Naive thymus-derived CD4-positive, alpha-beta T cell (primary cell): Measurements from ENCODE around the gene BICD2. TPM values are rescaled to one million over a fixed set of nuclear protein-coding genes. Genes with fewer than 3 reads are reported as not detected.
A peak's percentile ranks its signal among the peaks of the same experiment; 100 is the strongest.
"Not testable (repeated sequence)": the region's sequence is repeated elsewhere in the genome, so short reads cannot be mapped to it uniquely, and the experiment has no call there.

ENCODE experiments used
- ATAC-seq: fragments of 150-1000 bp; cut with Tn5 transposase; 2 replicates; pipeline ENCODE4 v1.10.0; 2021; ENCODE audit warnings: mild to moderate bottlenecking, moderate library complexity
- CTCF ChIA-PET: fragments of 350-600 bp; sonication (Branson Sonifier 250); formaldehyde crosslinking; loops from one replicate; lab custom pipeline; 2021; ENCODE audit warnings: antibody characterized with exemption; lab: Charles Lee
- POLR2A ChIA-PET: fragments of 350-600 bp; sonication (Branson Sonifier 250); formaldehyde crosslinking; loops from one replicate; lab custom pipeline; 2021; ENCODE audit warnings: antibody characterized with exemption, inconsistent platforms; lab: Charles Lee
- DNase-seq, 9 donors: peaks; one replicate each; pipeline versions ENCODE4 v3.0.0 to v3.0.0-alpha.2; 2020 to 2022; ENCODE audit warnings: mixed read lengths in 1 of 9
- H3K27ac ChIP-seq: one replicate; pipeline ENCODE4 v1.7.0; 2013; ENCODE audit warnings: mild to moderate bottlenecking, low read depth, low read length, moderate library complexity
- H3K27me3 ChIP-seq, 2 donors: one replicate each; pipeline ENCODE4 v1.7.0; 2013; ENCODE audit warnings: low read length in 2 of 2, mild to moderate bottlenecking in 2 of 2, moderate library complexity in 2 of 2; ENCODE audit not compliant: control insufficient read depth in 2 of 2, insufficient read depth in 2 of 2
- H3K36me3 ChIP-seq, 3 experiments: 1 replicate in 2 of 3; 2 replicates in 1 of 3; pipeline ENCODE4 v1.7.0; 2013; ENCODE audit warnings: low read length in 3 of 3, mild to moderate bottlenecking in 3 of 3, moderate library complexity in 1 of 3; ENCODE audit not compliant: insufficient read depth in 3 of 3, control insufficient read depth in 2 of 3
- H3K4me1 ChIP-seq, 2 donors: one replicate each; pipeline ENCODE4 v1.7.0; 2013; ENCODE audit warnings: low read length in 2 of 2, mild to moderate bottlenecking in 2 of 2, moderate library complexity in 1 of 2; ENCODE audit not compliant: control insufficient read depth in 2 of 2, insufficient read depth in 2 of 2
- H3K4me3 ChIP-seq: 2 replicates; pipeline ENCODE4 v1.7.0; 2013; ENCODE audit warnings: mild to moderate bottlenecking, low read length
- H3K9me3 ChIP-seq, 3 experiments: 1 replicate in 2 of 3; 2 replicates in 1 of 3; pipeline ENCODE4 v1.7.0; 2013; ENCODE audit warnings: low read length in 3 of 3; ENCODE audit not compliant: control insufficient read depth in 2 of 3
- H3K27ac Mint-ChIP-seq, 9 donors: one replicate each; pipeline ENCODE4 v1.8.0; 2020 to 2022; ENCODE audit warnings: mixed read lengths in 9 of 9, mild to moderate bottlenecking in 8 of 9, moderate library complexity in 5 of 9, inconsistent platforms in 2 of 9
- H3K27me3 Mint-ChIP-seq, 5 donors: one replicate each; pipeline ENCODE4 v1.8.0; 2021 to 2022; ENCODE audit warnings: mixed read lengths in 5 of 5, mild to moderate bottlenecking in 1 of 5
- H3K36me3 Mint-ChIP-seq, 5 donors: one replicate each; pipeline ENCODE4 v1.8.0; 2020 to 2022; ENCODE audit warnings: mixed read lengths in 5 of 5, mild to moderate bottlenecking in 3 of 5, inconsistent platforms in 1 of 5
- H3K4me1 Mint-ChIP-seq, 7 donors: one replicate each; pipeline ENCODE4 v1.8.0; 2020 to 2022; ENCODE audit warnings: mixed read lengths in 7 of 7, mild to moderate bottlenecking in 3 of 7, inconsistent platforms in 1 of 7
- H3K4me3 Mint-ChIP-seq, 10 donors: one replicate each; pipeline ENCODE4 v1.8.0; 2020 to 2022; ENCODE audit warnings: mild to moderate bottlenecking in 10 of 10, mixed read lengths in 10 of 10, moderate library complexity in 6 of 10, inconsistent platforms in 2 of 10
- H3K9me3 Mint-ChIP-seq, 11 donors: one replicate each; pipeline ENCODE4 v1.8.0; 2020 to 2022; ENCODE audit warnings: mixed read lengths in 11 of 11, mild to moderate bottlenecking in 4 of 11, inconsistent platforms in 1 of 11, moderate library complexity in 1 of 11
- intact Hi-C, 2 donors: fragments of 100-400 bp; cut with micrococcal nuclease; formaldehyde crosslinking; loops; one replicate each; pipeline ENCODE4 v1.15.1; 2023
- polyA plus RNA-seq, 2 donors: library from polyadenylated mRNA; unstranded; fragments of 300-500 nt; fragmentation: Illumina TruSeq; gene quantifications; one replicate each; pipeline ENCODE4 v1.2.3, GENCODE V29; 2021
- total RNA-seq, 6 experiments: library from RNA in 5 of 6; stranded (reverse) in 5 of 6; gene quantifications; 1 replicate in 5 of 6; 2 replicates in 1 of 6; pipeline ENCODE4 v1.2.3 and lab custom pipeline; 2021 to 2026

BICD2 gene
- total and polyA plus RNA-seq, 7 experiments from 2014 or later = 7.4 to 28.8 (median 27.4) TPM

GRCh38 chr9:92768816-92769215 lies 4.2 kb upstream of the BICD2 start:
- H3K27ac Mint-ChIP-seq = peak overlapping the region in 1 of 9 donors; percentile 35
- intact Hi-C loops = loop anchor here in 1 of 2 donors (5.0 to 10.0 kb wide), 4 partner anchors 193 to 1956 kb away; partner anchors contain the start of genes AOPEP, FAM120A and FAM120AOS
- H3K27me3 Mint-ChIP-seq, H3K27ac ChIP-seq, H3K27me3 ChIP-seq, POLR2A ChIA-PET, H3K9me3 ChIP-seq, DNase-seq, H3K36me3 ChIP-seq, H3K4me3 ChIP-seq, ATAC-seq, H3K4me3 Mint-ChIP-seq, H3K9me3 Mint-ChIP-seq, H3K36me3 Mint-ChIP-seq: not testable (repeated sequence)
- H3K4me1 ChIP-seq = peaks cover 9 to 27% of the 10 kb centered on the region in 2 donors
- CTCF ChIA-PET = interaction anchor here (1.5 to 3.0 kb wide), 2 partner anchors 22 to 53 kb away, joined by 3 to 12 read pairs; no protein-coding TSS in a partner anchor
- H3K4me1 Mint-ChIP-seq = peaks cover 13 to 37% (median 30%) of the 10 kb centered on the region in 7 donors

DNA sequence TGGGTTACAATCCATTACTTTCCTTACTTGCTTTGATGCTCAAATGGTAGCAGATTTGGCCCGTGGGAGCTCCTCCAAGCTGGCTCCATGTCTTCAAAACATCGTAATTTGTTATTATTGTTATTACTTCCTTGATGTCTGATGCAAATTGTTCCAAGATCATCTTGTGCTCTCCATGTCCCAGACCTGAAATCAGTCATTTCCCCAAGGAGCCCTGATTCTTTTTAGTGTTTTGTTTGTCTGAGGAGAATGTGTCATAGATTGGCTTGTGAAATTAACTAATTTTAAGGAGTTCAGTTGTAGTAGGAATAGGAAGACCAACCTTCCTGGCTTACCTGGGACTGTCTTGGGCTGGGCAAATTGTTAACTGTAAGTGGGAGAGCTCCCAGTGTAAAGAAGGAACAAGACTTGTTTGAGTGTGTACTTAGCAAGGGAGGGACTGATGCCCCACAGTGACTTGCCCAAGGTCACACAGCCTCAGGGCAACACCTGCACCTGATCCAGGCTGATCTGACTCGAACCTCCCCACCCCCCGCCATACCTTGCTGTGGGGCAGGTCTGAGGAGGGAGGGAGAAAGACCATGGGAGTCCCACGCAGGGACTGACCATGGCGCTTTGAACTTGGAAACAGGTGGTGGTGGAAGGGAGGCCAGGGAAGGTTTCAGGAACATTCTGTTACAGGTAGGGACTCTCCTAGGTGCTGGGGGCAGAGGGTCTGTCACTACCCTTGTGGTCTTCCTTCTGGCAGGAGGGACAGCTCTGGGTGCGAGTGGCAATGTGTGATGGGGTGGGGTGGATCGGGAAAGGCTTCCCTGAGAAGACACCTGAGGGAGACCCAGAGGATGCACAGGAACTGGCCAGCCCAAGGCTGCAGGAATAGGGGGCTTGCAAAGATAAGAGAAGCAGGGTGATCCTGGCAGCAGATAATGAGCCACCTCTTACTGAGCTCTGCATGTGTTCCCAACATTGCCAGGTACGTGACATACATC lies 2.7 kb upstream of the BICD2 start:
- ChIA-PET CTCF (interaction anchor here (1.5 to 3.0 kb wide), 2 partner anchors 23 to 51 kb away, joined by 3 to 12 read pairs; no protein-coding TSS in a partner anchor), POLR2A (interaction anchor here (0.6 kb wide), 2 partner anchors 189 to 206 kb away, joined by 3 read pairs; no protein-coding TSS in a partner anchor)
- no peak overlapping the region for H3K4me3 ChIP-seq
- Mint-ChIP-seq H3K36me3 (no peaks in the 10 kb centered on the region), H3K4me3 (peak overlapping the region in 8 of 10 donors; percentile 0 to 55 (median 30)), H3K27ac (peak overlapping the region in 7 of 9 donors; percentile 14 to 90 (median 68)), H3K27me3 (no peaks in the 10 kb centered on the region), H3K4me1 (peaks cover 27 to 51% (median 43%) of the 10 kb centered on the region in 7 donors), H3K9me3 (peaks cover 0 to 1% (median 0%) of the 10 kb centered on the region in 11 donors)
- DNase-seq (no peak), ATAC-seq (no peak)
- no peaks in the 10 kb centered on the region for H3K9me3 ChIP-seq
- intact Hi-C loops = loop anchor here in 1 of 2 donors (5.0 to 10.0 kb wide), 4 partner anchors 195 to 1957 kb away; partner anchors contain the start of genes AOPEP, FAM120A and FAM120AOS
- peaks cover 23 to 40% of the 10 kb centered on the region in 2 donors for H3K4me1 ChIP-seq
- peaks cover 0 to 3% (median 0%) of the 10 kb centered on the region in 3 experiments for H3K36me3 ChIP-seq
- H3K27me3 ChIP-seq = no peaks in the 10 kb centered on the region
- H3K27ac ChIP-seq = no peak overlapping the region

GRCh38 chr9:92764988-92765936 lies 629 bp upstream of the BICD2 start:
- H3K9me3 ChIP-seq = no peaks in the 10 kb centered on the region
- H3K27ac ChIP-seq = peak overlapping the region; percentile 98
- ChIA-PET CTCF (interaction anchor here (1.0 kb wide), 1 partner anchor 24 kb away, joined by 4 read pairs; no protein-coding TSS in a partner anchor), POLR2A (interaction anchor here (0.8 to 3.4 kb wide), 5 partner anchors 26 to 203 kb away, joined by 3 to 25 read pairs (median 4); partner anchors contain the start of gene IPPK)
- no peaks in the 10 kb centered on the region for H3K27me3 ChIP-seq
- H3K4me3 ChIP-seq = peak overlapping the region; percentile 68
- peak overlapping the region; percentile 87 to 98 (median 98) for H3K27ac Mint-ChIP-seq
- no peaks in the 10 kb centered on the region for H3K27me3 Mint-ChIP-seq
- H3K4me3 Mint-ChIP-seq = peak overlapping the region; percentile 79 to 96 (median 88)
- ATAC-seq = peak; percentile 94
- H3K4me1 ChIP-seq = peaks cover 32 to 33% of the 10 kb centered on the region in 2 donors
- H3K36me3 Mint-ChIP-seq = no peaks in the 10 kb centered on the region
- H3K9me3 Mint-ChIP-seq = peaks cover 0 to 1% (median 0%) of the 10 kb centered on the region in 11 donors
- intact Hi-C loops = loop anchor here (1.0 to 10.0 kb wide), 22 partner anchors 17 to 1960 kb away; partner anchors contain the start of genes CARD19 (in 2 of the 2), CENPP (in 2 of the 2), FAM120AOS (in 2 of the 2) and IARS1 (in 2 of the 2)
- peaks cover 37 to 65% (median 55%) of the 10 kb centered on the region in 7 donors for H3K4me1 Mint-ChIP-seq
- peak; percentile 94 to 99 (median 98) for DNase-seq
- H3K36me3 ChIP-seq = peaks cover 0 to 3% (median 0%) of the 10 kb centered on the region in 3 experiments

DNA sequence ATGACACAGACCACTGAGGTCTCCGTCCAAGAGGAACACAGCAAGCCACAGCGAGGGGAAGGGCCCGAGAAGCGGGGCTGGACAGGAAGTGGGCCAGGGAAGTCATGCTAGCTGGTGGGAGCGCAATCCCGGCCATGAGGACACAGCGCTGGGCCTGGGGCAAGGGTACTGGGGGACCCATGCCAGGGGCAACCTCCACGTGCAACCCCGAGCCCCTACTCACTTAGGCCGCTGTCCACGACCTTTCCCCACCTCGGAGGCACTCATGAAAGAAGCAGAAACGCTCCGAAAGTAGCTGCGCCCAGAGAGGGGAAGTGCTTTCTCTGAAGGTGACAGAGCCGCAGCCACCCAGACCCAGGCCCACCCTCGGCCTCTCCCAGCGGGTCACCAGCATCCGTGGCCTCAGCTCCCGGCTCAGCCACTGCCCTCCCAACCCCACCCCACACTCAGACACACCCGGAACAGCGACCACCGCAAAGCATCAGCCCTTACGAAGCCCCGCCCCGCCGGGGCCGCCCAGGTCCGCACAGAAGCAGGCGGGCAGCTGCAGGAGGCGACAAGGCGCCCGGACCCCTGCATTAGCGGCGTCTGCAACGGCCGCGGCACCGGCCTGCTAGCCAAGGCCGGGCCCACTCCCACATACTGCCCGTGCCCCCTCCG lies 782 bp downstream of the BICD2 start:
- H3K36me3 Mint-ChIP-seq = no peaks in the 10 kb centered on the region
- ATAC-seq (no peak), DNase-seq (peak in 2 of 9 donors; percentile 20 to 47)
- ChIA-PET POLR2A (interaction anchor here (0.5 to 3.4 kb wide), 10 partner anchors 33 to 802 kb away, joined by 3 to 25 read pairs (median 4); partner anchors contain the start of genes FAM120AOS and IPPK), CTCF (interaction anchor here (1.4 kb wide), 1 partner anchor 26 kb away, joined by 3 read pairs; no protein-coding TSS in a partner anchor)
- intact Hi-C loops = loop anchor here (1.0 to 10.0 kb wide), 5 partner anchors 45 to 1961 kb away; partner anchors contain the start of gene AOPEP (in 1 of the 2)
- H3K4me3 ChIP-seq = peak overlapping the region; percentile 74
- H3K27ac ChIP-seq = peak overlapping the region; percentile 80
- peaks cover 24 to 33% of the 10 kb centered on the region in 2 donors for H3K4me1 ChIP-seq
- H3K27ac Mint-ChIP-seq = peak overlapping the region; percentile 38 to 99 (median 88)
- H3K27me3 Mint-ChIP-seq = no peaks in the 10 kb centered on the region
- no peaks in the 10 kb centered on the region for H3K9me3 ChIP-seq
- no peaks in the 10 kb centered on the region for H3K27me3 ChIP-seq
- H3K4me1 Mint-ChIP-seq = peaks cover 42 to 66% (median 55%) of the 10 kb centered on the region in 7 donors
- peaks cover 0 to 3% (median 0%) of the 10 kb centered on the region in 3 experiments for H3K36me3 ChIP-seq
- peaks cover 0 to 1% (median 0%) of the 10 kb centered on the region in 11 donors for H3K9me3 Mint-ChIP-seq
- peak overlapping the region; percentile 87 to 99 (median 95) for H3K4me3 Mint-ChIP-seq
